EH (cell line): ENCODE results near the gene GPR15.

Experiments used
- DNase-seq: peaks from one replicate; pipeline ENCODE4 v3.0.0-alpha.2; 2015; ENCODE audit warnings: low read depth

Gene GPR15

DNA sequence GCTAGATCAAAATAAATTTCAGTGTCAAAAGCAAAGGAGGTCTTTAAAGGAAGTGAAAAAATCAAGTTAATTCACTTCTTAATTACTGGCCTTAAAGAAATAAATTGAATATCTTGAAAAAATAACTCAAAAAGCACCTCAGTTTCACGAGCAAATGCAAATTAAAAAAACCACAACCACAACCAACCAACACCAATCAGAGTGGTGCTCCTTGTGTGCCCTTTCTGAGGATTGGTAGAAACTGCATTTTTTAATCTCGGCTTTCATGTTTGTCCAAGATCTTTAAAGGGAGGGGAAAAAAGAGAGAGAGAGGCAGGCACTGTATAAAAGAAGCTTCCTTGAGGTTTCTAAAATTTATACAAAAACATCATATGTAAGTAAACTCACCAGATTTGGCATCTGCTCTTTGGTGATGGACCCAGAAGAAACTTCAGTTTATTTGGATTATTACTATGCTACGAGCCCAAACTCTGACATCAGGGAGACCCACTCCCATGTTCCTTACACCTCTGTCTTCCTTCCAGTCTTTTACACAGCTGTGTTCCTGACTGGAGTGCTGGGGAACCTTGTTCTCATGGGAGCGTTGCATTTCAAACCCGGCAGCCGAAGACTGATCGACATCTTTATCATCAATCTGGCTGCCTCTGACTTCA, at the start of gene GPR15:
Gene GPR15, plus strand, starts transcription at position 357 of the 653 bp plus-strand sequence. Its CDS starts 56 bp downstream, at position 413.
- no peak for DNase-seq

- no peak for DNase-seq
These were observed 48.9 kb upstream of the GPR15 start for GRCh38 chr3:98482717-98483482.

DNA sequence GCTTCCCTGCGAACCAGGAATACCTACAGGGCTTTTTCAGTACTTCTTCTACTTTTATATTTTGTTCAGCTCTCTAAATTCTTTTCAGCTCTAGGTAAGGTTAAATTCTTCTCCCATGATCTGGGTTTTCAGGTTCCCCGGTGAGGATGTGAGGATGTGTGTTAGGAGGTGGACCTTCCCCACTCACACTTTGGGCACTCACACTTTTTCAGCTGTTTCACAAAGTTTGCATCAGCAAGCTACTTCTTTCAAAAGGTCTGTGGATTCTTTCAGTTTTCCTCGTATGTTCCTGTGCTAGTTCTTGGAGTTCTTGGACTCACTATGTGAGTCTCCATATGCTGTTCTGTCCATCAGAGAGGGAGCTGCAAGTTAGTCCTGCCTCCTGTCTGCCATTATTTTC, 48.2 kb upstream of the GPR15 start:
- DNase-seq: no peak

DNA sequence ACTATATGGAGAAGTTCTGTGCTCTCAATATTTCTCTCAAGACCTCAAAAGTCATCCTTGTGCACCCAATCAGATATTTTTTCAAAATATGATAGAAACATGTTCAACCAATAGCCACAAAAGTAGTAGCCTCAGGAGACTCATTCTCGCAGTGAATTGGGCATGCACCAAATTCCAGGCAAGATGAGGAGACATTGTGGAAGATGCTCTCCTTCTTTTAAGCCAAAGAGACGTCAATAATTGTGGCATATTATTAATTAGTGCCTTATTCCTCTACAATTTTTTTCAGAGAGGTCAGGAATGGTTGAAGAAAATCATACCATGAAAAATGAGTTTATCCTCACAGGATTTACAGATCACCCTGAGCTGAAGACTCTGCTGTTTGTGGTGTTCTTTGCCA, 34.4 kb upstream of the GPR15 start, which contains the start of gene OR5K2:
Gene OR5K2, plus strand, starts transcription at position 301 of the 400 bp plus-strand sequence. Its CDS starts 0 bp downstream, at position 301.
- DNase-seq: no peak

DNA sequence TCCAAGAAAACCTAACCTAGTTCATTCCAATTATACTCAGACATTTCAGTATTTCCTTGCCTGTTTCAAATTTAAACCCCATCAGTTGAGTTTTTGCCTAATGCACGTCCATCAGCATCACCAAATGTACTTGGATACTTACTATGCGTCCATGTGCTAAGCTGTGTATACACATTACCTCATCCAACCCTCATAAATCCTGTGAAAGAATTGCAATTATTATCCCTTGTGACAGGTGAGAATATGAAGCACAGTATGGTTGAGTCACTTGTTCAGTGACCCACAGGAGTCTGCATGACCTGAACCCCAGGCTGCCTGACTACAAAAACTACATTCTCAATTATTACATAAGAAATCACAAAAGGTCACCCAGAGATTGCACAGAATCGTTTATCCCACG, 31.8 kb upstream of the GPR15 start:
- DNase-seq: no peak

DNA sequence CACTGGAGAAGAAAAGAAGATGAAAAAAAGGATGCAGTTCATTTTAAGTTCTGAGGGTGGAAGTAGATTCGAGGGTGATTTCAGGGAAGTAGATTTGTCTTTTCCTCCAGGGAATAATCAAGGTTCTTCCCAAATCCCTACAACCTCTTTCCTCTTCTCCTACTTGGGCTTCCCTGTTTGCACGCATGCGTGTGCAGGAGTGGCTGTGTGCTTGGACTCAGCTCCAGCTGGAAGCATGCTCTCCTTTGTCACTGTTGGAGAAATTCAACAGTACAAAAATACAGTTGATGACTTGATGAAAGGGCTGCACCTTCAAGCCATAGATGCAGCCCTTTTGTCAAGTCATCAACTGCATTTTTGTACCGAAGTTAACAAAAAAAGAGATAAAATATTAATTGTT, 30.5 kb upstream of the GPR15 start:
- no peak for DNase-seq

GRCh38 chr3:98501863-98502576, 29.8 kb upstream of the GPR15 start:
- no peak for DNase-seq

GRCh38 chr3:98504539-98504938, 27.2 kb upstream of the GPR15 start:
- peak; percentile 7 for DNase-seq

DNA sequence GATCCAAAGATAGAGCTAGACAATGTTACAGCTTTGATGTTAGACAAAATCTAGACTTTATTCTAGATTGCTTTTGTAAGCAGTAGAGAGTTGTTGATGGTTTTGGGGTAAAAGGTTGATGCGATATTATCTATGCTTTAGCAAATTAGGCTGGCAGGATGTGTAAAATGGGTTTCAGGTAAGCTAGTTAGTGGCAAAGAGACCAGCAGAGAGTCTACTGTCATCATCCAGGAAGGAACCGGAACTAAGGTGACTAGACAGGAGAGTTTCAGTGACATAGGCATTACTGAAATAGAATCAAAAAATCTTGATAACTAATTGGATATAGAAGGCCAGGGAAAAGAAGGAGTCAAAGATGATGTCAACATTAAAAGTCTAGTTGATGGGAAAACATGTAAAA, 23.2 kb upstream of the GPR15 start:
- no peak for DNase-seq

DNA sequence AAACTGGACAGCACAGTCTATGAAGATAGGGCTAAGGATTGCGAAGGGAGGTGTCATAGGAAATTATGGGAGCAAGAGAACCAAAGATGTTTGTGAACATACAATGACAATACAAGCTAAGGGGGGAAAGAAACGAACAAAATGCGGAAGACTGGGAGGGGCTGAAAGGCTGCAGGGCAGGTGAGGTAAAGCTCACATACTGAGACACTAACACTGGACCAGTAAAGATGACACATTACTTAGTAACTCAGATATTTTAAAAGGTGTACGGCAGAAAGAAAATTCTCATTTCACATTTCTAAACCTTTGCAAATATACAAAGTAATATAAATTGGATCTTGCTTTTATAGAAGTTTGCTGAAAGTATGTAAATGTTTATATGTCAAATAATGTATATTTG, 19.2 kb upstream of the GPR15 start:
- DNase-seq: no peak

DNA sequence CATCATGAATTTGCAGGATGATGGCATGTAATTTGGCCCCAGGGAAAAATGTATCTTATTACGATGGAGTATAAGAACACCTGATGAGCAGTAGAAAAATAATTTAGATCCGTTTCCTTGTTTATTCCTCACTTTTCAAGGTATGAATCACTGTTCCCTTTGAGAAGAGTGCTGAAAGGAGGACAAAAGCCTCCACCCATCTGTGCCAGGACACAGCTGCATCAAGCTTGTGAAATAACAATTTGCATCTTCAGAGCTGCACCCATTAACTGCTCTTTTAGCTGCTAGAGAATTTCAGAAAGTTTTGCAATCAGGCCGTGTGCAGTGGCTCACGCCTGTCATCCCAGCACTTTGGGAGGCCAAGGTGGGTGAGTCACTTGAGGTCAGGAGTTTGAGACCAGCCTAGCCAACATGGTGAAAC, 18.7 kb upstream of the GPR15 start:
- peak; percentile 34 for DNase-seq

DNA sequence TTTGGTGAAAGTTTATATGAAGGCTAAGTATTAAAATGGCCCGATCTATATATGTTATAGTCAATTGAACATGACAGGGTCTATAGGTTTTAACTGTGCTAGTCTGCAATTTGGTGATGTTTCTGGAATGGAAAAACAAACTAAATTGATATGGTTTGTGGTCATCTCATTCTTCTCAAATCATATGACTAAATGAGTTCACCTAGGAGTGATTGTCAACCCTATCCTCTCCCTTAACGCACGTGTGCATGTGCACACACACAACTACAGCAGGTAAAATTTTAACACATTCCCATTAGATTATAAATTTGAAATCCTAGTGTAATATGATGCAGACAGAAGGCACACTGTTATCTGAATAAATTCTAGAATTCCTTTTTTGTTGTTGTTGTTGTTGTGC, 18.0 kb upstream of the GPR15 start:
- no peak for DNase-seq

DNA sequence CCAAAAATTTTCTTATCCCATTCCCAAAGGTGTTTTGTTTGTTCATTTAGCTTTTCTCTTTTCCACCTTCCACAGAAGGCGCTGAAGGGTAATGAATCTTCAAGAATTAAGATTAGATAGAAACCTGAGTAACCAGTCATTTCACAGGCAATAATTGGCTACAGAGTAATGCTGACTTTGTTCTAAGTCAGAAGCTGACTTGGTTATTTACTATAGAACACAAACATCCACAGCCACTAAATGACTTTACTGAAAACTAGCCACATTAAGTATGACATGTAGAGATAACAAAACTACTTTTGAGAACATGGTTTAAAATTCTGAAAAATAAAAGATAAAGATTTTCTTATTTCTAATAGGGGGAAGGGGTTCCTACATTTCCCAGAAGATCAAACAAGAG, 16.8 kb upstream of the GPR15 start:
- no peak for DNase-seq

DNA sequence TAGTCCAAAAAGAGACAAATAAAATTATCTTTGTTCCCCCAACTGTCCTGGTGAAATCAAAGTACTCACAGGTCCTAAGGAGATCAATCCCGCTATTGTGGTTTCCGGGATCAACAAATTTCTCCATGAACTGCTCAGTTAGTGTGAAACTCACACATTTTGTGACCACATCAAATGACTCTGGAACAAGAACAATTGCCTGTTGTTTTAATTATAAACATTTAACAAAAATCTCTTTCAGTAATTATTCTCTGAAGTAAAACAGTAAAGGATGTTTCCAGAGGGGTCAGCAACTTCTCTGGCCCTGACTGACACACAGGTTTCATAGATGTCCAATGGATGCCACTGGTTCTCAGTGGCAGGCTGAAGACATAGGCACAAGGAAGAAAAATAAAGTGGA, 13.0 kb upstream of the GPR15 start:
- DNase-seq: no peak

- peak; percentile 44 for DNase-seq
These were observed 12.4 kb upstream of the GPR15 start for GRCh38 chr3:98519351-98519750.

DNA sequence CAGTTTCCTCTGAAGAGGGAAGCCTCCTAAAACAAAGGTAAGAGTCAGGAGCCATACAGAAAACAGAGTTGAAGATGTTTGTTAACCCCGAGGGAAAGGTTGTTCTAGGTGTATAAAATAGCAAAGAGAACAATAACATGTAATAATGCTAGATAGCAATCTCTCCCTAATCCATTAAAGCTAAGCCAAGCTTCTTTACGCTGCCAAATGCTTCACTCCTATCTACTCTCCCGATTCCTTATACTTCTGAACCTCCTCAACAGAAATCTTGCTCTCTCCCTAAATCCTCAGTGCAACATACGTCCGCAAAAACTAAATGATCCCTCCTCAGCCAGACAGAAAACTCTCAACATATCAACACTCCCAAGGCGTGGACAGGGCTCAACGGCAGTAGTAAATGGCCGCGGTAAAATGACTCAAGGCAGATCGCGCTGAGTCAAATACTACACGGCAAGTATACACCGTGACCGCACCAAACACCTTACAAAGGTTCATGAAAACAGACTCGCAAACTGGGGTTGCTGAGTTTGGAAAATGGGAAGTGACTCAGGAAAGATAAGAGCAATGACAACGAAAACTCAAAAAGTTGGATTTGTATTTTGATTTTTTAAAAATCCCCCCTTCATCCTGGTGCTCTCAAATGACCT, 9.8 kb upstream of the GPR15 start:
- peak; percentile 67 for DNase-seq

DNA sequence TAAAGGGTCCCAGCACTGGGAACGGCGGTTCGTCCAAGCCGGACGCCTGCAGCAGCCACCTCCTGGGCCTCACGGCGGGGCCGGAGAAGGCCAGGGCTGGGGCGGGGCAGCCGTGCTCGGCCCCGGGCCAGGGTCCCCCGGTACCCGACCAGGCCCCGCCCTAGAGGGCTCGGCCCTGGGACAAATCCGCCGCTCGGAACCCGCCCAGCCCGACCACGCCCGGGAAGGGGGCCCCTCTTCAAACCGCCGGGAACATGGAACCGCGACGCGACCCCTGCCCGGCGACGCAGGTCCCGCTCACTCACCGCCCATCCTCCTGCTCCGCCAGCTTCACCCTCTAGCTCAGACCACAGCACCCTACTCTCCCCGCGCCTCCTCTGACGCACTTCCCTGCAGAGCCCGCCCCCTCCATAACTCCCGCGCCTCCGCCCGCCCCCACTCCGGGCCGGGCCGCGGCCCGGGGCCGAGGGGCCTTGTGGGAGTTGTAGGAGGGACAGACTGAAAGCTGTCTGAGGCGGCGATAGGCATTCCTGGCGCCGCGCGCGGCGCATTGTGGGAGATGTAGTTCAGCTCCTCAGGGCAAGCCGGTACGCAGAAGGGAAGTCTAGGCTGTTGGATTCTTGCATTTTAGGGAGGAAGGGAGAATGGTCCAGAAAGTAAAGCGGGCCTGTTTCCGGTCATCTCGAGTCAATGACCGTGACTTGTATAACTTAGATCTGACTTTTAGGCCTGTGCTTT, 9.1 kb upstream of the GPR15 start, which contains the start of gene CLDND1:
Gene CLDND1, minus strand, starts transcription at position 359 of the 738 bp plus-strand sequence. CDS start 1,478 bp downstream, outside the sequence.
- DNase-seq: peak; percentile 97

DNA sequence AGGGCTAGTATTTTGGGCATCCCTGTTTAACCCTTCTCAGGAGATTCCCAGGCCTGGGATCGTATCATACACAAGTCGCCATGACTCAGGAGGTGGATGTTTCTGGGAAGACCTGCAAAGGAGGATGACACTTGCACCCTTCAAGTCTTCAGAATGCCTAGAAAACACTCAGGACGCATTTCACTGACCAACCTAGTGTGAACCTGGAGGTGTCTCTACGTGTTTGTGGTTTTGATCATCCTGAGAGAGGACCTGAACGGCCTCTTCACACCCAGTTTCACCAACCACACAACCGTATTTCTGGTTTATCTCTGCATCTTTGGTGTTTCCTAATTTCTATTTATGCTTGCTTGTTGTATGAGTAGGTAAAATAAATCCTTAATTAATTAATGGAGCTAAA, 6.3 kb upstream of the GPR15 start:
- no peak for DNase-seq

GRCh38 chr3:98528474-98529346, 3.1 kb upstream of the GPR15 start:
- DNase-seq: no peak

DNA sequence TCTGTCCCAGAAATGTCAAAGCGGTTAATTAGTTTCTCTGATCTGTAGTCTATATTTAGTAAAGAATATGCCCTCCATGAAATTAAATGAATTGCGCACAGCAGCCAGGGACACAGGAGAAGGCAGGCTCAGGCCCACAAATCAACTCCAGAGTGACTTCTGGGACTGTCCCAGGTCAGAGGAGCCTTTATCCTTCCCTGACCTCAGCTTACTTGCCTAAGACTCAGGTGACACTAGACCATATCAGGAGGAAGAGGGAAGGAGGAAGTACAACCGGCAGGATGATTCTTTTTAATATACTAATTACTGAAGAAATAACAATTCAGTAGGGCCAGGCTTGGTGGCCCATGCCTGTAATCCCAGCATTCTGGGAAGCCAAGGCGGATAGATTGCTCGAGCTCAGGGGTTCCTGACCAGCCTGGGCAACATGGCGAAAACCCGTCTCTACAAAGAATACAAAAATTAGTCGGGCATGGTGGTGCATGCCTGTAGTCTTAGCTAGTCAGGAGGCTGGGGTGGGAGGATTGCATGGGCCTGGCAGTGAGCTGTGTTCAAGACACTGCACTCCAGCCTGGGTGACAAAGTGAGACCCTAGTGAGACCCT, 1.8 kb upstream of the GPR15 start:
- no peak for DNase-seq
